Occipital lobe (tissue), 2 donors: ENCODE data around the gene ALCAM. TPM values are rescaled to one million over a fixed set of nuclear protein-coding genes. Genes with fewer than 3 reads are reported as not detected.

ENCODE experiments used
- DNase-seq: peaks from one replicate; lab custom pipeline; 2025; lab: John Stamatoyannopoulos, UW
- total RNA-seq: library from RNA; depleted of rRNA; stranded (reverse); fragments of >200 nt; gene quantifications from one replicate; pipeline ENCODE4 v1.2.3, GENCODE V29; 2014

Gene ALCAM
- total RNA-seq, 1 donor from 2014 or later, result 119 TPM

DNA sequence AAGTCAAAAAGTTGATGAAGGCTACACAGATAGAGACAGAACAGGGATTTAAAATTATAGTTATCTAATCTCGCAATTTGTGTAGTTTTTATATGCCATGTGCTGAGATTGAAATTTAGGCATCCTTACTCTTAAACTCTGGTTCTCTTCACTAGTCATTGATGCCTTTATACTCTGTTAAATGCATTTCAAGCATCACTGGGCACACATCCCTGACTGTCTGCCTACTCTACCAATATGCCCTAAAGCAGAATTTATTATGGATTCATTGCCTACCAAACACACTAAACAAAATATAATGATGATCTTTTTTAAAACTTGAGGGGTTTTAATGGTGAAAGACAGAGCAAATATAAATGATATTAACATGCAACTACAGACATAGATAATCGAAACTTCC is 10.3 kb upstream of the ALCAM start:
- no peak for DNase-seq

DNA sequence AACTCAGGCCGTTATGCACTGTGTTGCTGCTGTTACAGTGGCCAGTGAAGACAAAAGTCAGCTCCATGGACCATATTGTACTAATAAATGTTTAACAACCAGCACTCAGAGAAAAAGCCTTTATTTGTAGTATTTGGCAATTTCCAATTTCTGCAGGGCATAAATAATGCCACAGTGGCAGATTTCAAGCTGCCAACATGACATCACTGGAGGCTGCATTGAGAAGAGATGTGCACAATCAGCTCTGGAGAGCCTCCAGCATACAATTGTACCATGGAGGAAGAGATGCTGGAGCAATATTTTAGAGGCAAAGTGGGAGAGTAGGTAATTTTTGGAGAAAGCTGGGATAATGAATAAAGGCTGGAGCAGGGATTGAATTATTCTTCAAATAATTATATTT is 9.7 kb upstream of the ALCAM start:
- no peak for DNase-seq

DNA sequence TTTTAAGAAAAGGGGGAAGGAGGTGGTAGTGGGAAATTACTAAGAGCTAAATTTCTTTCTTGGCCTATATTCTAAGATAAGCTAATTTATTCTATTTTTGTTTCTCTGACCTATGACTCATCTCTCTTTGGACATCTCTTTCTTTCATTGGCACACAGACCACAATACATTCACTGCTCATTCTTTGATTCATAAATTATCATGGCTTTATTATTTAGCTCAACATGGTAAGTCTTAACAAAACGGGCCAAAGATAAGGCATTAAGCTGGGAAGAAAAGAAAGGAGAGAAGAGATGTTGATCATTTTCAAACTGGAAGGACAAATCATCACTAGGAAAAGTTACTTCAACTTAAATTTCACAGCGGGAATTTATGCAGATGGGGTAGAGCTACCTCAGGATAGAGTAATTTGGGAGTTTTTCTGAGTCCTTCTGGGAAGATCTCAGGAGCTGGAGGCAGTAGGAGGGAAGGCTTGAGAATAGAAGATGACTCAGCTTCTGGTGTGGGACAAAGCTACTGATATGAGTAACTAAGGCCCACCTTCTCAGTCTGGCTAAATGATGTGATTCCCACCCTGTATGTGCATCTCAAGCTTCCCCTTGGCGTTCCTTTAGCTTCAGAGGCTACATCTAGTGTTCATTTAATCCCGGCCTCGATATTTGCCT is 7.5 kb upstream of the ALCAM start:
- DNase-seq, result no peak

DNA sequence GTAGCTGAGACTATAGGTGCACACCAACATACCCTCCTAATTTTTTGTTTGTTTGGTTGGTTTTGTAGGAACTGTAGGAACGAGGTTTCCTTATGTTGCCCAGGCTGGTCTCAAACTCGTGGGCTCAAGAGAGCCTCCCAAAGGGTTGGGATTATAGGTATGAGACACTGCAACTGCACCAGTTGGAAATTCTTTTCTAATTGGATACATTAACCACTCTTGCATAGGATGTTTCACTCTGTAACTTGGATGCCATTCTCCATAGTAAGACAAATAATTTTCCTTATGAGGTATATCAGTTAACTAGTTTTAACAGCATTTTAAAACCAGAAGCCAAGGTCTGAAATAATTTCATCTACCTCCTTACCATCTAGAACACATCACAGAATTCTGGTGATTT is 6.7 kb upstream of the ALCAM start:
- DNase-seq, result no peak

DNA sequence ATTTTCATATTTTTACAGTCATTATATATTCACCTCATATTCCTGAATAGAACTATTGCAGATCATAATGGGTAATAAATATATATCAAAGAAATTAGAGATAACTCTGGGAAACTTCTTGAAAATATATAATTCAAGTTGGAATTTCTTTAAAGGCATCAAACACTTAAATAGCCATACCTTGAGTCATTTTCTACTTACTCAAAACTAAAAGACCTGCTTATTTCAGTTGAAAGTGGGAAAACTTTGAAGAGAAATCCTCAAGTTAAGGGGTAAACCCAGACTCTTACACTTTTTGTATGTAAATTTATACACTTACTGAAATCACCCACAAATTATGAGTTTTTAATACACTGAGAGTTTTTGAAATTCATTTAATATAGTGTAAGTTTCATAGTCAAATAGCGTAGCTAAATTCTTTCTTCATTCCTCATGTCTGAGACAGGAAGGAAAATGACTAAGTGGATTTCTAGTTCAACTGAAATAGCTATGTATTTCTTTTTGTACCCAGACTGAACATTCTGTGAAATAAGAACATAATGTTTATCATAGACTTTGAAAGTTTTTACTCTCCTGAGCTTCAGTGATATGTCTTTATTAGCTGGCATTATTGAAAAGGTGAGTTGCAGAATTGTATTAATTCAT is 4.6 kb upstream of the ALCAM start:
- no peak for DNase-seq

DNA sequence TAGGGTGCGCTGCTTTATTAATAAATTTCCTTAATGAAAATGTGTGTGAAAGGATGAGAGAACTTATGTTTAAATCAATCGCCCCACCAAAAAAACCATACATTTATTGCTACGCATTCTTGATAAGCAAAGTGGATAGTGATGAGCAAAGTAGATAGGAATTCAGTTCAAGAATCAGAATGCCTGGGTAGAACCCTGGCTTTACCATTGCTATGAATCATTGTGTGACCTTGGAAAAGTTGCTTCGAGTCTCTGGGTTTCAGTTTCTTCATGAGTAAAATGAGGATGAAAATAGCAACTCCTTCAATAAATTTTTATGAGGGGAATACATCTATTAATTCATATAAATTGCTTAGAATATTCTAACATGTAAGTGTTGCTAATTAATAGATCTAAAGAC is 2.6 kb upstream of the ALCAM start:
- DNase-seq, result no peak

DNA sequence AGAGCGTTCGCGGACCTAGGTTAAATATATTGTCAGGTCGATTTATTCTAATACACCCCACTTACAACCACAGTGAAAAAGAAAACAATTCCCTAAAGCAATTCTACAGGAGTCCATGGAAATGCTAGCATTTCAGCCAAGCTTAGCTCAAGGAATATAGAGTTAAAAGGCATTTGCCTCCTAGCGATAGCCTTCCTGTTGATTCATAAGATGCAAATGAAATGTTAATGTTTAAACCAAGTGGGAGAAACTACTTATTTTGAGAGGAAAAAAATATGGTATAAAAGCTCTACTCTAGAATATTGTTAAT is 1.7 kb upstream of the ALCAM start:
- no peak for DNase-seq

DNA sequence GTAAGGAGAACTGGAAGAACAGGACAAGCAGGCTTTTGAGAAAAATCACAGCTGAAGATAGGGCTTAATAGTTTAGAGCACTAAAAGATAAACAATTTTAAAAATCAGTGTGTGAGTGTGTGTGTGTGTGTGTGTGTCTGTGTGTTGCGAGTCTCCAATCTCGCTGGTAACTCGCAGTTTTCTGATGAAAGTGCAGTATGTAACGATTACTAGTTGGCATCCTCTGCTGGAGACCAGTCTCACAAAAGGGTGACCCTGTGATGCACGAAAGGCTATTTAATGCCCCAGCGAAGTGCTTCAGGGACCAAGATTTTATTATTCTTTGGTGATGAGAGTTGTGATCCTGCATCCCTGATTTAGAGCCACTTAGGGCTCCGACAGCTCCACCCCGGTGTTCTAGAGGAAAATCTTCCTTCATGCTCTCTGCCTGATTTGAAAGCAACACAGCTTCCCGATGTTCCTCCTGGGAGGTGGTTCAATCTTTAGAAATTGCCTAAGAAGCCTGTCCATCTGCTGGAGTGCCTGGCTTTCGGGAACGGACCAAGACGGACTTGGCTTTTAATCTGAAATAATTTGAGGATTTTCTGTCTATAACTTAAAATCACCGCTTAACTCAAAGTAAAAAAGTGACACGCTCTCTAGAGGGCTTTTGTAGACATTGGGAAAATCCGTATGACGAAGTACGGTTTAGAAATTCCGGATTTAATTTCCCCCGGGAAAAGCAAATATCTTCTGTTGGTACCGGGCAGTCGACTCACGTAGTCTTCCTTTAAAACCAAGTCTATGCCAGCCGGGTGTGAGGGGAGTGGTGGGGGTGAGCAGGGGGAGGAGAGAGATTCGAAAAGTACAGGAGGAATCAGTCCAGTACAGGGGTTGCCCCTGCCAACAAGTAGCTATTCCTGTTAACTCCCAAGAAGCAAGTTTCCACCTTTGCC is 1.1 kb upstream of the ALCAM start:
- DNase-seq, result peak; percentile 12

DNA sequence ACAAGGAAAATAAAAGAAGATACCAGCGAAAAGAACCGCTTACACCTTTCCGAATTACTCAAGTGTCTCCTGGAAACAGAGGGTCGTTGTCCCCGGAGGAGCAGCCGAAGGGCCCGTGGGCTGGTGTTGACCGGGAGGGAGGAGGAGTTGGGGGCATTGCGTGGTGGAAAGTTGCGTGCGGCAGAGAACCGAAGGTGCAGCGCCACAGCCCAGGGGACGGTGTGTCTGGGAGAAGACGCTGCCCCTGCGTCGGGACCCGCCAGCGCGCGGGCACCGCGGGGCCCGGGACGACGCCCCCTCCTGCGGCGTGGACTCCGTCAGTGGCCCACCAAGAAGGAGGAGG is 325 bp downstream of the ALCAM start:
- peak; percentile 38 for DNase-seq

DNA sequence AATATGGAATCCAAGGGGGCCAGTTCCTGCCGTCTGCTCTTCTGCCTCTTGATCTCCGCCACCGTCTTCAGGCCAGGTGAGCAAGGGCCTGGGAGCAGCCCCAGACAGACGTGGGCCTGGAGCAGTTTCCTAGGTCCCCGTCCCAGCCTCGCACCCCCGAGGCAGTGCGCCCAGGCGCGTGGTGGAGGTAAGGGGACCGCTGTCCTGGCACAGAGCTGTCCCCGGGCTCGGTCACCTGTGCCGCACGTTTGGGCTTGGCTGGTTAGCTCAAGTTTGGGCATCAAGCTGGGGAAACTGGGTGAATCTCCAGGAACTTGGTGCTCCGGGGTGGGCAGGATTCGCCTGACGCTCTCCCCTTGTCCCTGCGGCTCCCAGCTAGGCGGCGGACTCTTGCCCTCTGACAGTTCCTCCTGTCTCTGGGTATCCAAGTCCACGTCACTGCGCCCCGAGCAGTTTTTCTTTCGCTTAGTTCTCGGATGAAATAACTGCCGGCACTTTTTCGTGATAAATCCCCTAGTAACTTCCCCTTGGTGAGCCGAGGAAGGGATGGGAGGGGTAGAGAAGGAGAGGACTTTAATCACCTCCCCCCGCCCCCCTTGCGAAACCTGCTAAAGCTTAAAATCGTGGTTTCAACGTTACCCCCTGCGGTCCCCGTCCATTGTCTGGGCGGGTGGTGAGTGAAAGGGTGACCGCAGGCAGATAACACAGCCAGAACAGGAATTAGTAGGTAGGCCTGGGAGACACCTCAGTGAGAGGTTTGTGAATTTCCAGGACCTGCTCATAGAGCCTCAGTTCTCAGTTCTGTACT is 901 bp downstream of the ALCAM start:
- peak; percentile 42 for DNase-seq

DNA sequence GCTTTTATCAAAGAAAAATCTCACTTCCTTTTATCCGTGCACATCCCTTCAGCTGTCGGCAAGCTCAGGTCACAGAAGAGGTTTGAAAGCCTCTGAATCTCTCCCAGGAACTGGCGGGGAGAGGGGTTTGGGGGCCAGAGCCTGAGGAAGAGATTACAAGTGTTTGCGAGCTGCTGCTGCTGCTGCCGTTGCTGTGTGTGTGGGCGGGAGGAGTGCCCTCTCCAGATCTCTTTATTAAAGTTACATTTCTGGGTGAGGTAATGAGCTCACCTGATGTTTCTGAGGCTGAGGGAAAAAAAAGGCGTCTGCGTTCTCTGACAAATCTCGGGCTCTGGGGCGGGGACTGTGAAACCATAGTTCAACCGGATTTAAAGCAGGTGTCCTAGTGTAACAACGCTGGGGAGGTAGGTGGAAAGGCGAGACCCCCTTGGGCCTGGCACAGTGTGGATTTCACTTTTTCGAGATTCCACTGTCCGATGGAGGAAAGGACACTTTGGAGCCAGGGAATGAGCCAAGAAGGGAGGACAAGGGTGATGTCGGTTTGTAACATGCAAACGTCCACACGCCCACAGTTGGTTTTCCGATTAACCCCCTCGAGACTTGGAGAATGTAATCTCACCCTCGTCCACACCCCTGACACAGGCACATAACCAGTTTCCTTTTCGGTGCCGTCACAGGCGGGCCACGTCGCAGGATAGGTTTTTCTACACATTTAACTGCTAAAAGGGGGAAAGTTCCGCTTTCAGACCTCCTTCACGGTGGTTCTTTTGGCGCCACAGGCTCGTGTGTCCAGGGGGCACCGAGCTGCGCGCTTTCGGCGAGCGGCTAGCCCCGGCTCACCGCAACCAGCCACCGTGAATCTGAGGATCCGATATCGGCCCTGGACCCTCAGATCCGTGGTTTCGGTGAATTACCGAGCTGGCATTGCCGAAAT is 2.1 kb downstream of the ALCAM start:
- peak; percentile 28 for DNase-seq

DNA sequence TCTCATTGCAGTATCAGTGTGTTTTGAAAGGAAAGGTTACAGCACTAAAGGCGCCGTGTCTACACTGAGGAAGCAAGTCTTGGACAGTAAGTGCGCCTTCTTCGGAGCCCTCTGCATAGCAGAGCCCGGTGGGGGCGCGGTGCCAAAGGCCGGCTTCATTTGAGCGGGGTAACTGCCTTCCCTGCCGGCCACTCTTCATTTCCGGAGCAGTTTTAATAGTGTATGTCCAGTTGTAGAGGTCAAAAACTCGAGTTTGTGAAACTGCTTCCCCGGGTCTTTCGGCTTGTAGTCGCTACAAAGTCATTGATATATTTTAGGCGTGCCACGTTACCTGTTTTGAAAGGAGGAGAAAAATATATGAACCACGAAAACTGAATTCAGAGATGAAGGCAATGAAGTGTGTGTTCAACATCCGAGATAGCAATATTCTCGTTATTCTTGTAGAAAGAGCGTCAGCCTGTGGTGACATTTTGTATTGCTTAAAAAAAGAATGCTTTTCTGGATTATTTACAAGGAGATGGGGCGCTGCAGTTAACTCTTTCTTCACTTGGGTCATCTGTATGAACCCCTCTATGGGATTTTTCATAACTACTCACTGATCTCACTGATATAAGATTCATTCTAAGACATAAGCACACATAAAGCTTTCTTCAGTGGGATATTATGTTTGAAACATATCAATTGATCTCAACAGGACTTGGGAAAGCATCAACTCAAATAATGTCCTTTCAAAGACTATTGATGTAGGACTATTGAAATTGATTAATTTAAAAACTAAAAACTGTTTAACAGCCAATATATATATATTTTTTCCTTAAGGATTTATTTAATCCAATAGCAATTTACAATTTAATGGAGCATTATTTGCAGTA is 3.0 kb downstream of the ALCAM start:
- DNase-seq, result peak; percentile 36

DNA sequence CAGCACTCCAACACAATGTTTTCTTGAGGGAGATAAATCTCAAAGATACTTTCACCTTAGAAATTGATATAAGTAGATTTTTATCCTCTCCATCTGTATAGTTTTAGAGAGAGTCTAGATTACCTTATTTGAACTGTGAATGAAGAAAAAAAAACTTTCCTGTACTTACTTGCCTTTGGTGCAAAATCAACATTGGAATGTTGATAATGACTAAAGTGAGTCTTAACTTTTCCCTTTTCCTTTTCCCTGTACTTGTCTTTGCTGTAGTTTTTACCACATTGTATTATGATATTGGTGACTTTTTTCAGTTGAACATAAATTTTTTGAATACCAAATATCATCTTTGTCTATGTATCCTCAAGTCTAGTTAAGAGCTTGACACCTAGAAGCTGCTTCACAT is 6.7 kb downstream of the ALCAM start:
- no peak for DNase-seq

DNA sequence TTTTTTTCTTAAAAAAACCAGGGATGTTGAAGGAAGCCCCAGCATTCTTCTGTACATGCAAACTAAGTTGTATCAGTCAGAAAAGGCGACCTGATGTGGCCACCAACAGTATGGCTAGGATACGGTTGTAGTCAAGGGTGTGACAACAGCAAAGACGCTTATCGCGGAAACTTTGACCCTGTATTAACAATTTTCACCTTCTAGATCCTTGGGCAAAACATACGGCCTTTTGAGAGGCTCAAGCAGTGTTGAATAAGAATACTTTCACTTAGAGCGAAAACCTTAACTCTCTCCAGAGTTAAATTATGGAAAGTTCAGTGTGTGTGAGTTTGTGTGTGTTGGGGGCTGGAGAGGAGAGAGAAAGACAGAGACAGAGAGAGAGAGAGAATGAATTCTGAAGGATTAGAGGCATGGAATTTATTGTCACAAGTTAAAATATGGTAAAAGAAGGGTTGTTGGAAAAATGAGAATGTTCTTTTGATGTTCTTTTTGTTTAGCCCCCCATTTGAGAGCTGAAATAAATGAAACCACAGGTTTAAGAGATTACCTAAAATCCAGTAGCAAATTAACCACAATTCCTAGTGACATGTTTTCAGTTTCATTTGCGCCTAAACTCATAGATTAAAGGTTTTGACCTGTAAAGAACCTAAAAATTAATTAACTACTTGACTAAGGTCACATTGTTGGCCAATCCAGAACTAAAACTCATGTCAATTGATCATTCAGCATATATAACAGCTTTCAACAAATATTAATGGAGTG is 9.2 kb downstream of the ALCAM start:
- DNase-seq, result no peak

DNA sequence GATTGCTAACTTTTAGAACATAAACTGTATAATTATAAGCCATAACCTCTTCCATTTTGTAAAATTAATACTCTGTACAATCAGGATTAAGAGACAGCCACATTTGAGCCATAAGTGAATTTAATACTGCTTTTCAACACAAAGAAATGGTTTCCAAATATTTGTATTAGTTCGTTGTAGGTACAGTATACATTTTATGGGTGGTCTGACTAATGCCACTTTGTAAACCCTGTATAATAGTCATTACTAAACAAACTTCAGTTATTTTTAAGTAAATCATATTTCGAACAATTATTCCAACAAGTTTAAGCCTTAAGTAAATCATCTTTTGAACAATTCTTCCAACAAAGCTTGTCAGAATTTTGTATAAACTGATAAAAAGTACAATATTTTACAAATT is 11.0 kb downstream of the ALCAM start:
- DNase-seq, result no peak

DNA sequence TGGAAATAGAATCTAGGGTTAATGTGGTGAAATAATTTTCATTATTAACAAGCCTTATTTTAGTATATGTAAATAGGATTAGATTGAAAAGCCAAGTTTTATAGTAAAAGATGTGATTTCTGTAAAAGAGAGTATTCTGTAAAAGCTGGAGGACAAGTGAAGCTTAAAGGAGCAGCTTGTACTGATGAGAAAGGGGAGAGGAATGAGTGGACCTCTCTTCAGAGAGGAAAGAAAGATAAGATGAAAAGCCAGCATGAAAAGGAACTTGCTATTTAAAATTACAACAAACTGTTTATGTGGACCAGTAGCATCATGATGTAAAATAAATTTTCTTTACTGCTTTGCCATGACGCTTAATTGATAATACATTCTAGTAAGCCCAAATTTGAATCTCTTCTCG is 18.5 kb downstream of the ALCAM start:
- DNase-seq, result no peak

DNA sequence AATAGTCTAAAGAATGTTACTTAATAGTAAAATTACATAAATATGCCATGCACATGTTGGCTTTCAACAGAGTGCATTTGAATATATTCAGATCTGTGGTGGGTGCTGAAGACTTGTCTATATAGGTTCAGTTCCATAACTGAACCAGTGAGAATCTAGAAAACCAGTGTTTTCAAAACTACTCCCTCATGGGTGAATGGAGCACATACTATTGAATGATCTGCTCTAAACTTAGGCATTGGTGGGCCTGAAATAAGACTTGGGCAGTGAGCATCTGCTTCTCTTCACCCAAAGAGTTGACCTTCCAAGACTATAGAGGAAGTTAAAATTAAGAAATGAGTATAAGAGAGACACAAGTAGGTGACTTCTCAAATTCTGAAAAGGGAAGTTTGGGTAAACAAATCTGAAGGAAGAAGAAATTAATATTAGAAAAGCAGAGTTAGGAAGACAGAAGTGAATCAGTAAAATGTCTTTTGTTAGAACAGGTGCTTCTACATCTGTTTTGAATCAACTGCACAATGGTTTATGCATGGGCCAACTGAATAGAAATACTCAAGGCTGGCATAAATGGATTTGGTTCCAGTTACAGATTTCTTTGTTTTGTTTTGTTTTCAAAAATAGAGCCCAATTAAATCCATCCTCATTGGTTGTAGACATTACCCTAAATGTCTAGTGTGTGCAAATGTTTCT is 19.3 kb downstream of the ALCAM start:
- DNase-seq, result no peak

DNA sequence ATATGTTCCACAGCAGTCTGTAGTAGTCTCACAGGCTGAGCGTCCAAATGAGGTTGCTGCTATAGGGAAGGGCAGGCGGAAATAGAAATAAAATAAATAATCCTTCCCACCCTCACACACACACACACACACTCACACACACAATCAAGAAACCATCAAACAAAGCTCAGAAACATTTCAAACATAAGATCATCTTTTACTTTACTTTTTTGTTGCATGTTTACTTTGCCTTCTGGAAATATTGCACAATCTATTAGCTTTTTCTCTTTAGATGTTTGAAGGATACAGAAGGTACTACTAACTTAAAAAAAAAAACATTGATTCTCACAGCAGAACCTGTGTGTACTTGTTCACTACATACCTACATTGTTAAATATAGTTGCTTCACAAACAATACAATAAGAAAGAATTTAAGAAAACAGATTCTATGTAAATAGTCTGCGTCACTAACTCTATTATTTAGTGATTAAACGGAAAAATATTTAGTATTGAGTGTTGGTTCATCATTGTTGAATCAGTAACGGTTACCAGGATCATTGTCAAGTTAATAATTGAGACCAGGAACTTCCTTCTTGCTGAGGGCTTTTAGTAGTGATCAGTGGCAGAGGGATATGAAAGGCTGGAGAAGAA is 20.5 kb downstream of the ALCAM start:
- no peak for DNase-seq
